GM18505 (cell line): Measurements from ENCODE around the gene TBX5.

Source experiments
- ATAC-seq: cut with Tn5 transposase; IDR thresholded peaks from one replicate; pipeline ENCODE4 v1.9.1; 2021; ENCODE audit not compliant: unreplicated experiment
- POLR2A ChIP-seq: IDR thresholded peaks from 4 replicates; pipeline ENCODE4 v1.6.1; 2011; ENCODE audit warnings: borderline replicate concordance; ENCODE audit not compliant: insufficient read depth, insufficient read length; ENCODE audit errors: extremely low read depth

Gene TBX5

GRCh38 chr12:114414031-114414865, 8.3 kb upstream of the TBX5 start:
- no peak for TF ChIP-seq POLR2A

DNA sequence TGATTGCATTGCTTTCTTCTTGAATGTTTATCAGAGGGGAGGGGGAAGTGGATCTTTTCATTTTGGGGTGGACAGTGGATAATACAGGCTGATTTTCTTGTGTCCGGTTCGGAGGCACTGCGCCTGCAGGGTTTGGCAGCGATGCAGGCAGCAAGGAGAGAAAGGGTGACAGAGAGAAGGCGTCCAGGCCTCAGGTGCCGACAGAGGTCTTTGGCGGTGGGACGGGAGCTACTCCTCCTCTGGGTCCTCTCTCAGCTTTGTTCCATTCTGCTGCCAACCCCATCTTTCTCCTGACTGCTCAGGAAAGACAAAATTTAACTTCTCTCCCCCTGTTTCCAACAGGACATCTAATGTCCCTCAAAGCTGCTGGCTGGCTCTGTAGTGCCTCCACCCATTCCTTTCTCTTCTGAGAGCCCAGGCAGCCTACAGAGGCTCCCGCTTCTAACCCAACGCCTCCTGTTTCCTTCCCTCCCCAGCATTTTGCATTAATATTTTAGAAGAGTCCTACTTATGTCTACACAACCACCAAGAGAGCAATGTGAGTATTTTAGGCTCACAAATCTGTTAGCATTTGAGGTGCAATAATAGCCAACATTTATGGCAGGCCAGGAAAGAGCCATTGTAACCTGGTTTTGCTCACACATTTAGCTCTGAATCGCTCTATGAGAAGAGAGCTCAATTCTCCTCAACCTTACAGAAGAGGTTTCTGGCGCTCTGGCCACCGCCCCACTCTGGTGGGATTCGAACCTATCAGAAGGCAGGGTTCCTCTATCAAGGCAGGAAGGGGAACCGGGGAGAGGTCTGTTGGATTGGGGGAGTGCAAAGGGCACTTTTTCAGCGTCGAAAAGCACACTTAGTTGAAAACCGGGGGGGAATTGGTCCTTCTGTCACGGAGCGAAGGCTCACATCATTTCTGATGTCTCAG, 7.1 kb upstream of the TBX5 start:
- no peak for TF ChIP-seq POLR2A
- ATAC-seq, result no peak

More at GRCh38 chr12:114414031-114414865, 8.3 kb upstream of the TBX5 start:
- ATAC-seq, result no peak

DNA sequence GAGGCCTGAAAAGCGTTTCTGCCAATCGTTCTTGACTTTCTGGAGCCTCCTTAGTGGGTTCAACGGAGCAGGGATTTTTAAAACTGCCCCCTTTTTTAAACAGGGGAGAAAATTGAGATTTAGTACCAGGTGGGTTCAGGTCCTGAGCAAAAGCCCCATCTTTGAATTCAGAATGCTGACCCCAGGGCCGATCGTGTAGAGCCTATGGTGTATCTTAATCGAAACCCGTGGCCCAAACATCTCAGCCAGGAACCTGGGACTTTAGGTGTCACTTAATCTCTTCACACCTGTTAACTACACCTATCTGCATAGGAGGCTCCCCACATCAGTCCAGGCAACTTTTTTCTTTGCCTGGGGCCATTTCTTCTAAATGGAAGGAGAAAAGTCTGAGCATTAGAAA, 6.4 kb upstream of the TBX5 start:
- ATAC-seq, result no peak
- no peak for TF ChIP-seq POLR2A

DNA sequence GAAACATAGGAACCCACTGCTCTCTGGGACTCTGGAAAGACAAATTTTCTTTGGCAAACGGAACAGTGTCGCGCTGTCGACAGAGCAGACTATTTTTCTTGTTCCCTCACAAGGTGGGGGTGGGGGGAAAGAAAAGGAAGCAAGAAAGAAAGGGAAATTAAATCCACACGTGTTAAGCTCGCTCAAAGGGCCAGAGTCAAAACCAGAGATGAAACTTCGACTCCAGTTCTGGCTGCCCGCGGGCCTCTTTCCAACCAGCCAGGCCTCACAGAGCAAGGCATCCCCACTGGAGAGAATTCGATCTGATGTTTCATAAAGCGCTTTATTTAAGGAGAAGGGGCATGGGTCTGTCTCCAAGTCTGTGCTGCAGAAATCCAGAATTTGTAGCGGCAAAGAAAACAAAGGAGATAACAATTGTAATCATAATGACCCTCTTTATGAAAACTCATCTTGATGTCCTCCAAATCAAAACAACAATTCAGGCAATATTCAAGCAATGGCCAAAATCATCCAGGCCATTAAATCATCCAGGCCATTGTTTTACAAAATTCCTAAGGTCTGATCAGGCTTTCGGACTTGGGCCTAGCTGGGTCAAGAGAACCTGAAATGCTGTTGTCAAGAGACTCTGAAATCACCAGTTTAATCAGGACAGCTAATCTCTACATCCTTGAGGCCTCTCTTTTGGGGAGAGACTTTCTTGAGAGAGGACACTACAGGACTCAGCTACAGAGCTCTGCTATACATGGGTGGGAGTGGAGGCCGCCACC, 5.3 kb upstream of the TBX5 start:
- ATAC-seq, result no peak
- no peak for TF ChIP-seq POLR2A

- ATAC-seq, result no peak
- no peak for TF ChIP-seq POLR2A
Measured at GRCh38 chr12:114409852-114410600, 4.1 kb upstream of the TBX5 start.

DNA sequence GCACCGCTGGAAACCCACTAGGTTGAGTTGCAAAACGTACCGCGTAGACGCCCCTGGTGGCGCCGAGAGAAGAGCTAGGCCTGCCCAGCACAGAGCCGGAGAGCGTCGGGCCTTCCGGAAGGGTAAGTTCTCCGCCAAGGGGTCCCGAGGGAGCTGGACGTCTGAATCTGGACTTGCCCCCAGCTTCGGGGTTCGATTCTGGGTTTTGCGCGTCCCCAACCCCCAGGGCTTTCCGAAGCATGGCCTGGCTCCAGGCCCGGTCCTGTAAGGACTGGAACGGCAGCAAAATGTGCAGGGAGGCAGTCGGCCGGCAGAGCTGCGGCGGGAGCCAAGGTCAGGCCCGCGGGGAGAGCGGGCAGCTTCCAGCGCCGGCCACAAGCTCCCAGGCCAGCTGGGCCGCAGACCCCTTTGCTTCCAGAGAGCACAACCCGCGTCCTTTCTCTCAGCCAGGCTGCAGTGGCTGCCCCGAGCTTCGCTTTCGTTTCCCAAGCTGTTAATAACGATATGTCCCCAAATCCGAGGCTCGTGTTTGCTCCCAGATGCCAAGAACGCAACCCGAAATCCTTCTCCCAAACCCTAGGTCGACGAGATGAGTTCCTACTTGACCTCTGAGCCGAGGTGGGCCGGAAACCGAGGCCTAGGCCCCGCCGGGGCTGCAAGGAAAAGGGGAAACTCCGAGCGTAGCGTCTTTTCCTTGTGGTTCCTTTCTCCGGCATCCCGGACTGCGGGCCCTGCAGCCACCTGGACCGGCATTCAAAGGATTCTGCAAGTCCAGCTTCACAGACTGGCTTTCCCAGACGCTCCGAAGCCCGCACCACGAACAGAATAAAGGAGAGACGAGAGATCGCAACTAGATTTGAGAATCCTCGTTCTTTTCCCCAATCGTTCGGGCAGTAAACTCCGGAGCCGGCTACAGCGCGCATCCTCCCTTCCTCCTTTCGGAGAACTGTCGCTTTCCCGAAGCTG, 3.2 kb upstream of the TBX5 start:
- no peak for ATAC-seq
- no peak for TF ChIP-seq POLR2A

- no peak for TF ChIP-seq POLR2A
- no peak for ATAC-seq
Measured at GRCh38 chr12:114408471-114408885, 2.5 kb upstream of the TBX5 start.

- no peak for ATAC-seq
- TF ChIP-seq POLR2A, result no peak
Measured at GRCh38 chr12:114407842-114408411, 2.0 kb upstream of the TBX5 start.

- no peak for TF ChIP-seq POLR2A
- ATAC-seq, result no peak
Measured at GRCh38 chr12:114406984-114407841, 1.3 kb upstream of the TBX5 start.

DNA sequence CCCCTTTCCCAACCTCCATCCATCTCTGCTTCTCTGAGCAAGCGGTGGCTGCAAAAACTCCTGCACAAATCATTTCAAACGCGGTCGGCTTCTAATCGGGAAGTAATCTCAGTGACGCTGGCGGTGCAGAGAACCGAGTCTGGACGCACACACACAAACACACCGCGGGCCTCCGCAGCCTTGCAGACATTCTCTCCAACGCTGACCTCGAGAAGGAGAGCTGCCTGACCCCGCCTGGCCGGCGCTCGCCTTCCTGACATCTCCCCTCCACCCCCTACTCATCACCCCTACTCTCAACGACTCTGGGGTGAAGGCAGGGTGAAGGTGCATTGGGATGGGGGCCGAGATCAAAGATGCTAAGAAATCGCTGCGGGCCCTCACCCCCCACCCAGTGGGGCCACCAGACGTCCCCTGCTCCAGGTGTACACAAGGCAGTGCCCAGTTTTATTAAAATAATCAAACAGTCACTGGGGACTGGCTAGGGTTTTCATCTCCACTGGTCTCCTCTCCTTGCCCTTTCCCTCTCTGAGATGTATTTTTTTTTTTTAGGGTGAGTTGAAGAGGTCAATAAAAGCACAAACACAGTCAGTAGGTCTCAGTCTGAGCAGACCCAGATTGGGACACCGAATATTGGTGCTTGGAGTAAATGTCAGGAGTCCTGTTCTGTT, 506 bp upstream of the TBX5 start:
- no peak for ATAC-seq

GRCh38 chr12:114404926-114405518, 922 bp downstream of the TBX5 start:
- no peak for TF ChIP-seq POLR2A
- ATAC-seq, result no peak

More for the DNA sequence above, 506 bp upstream of the TBX5 start:
- no peak for TF ChIP-seq POLR2A
